ENCODE data around the gene ABHD17A.
A peak's percentile ranks its signal among the peaks of the same experiment; 100 is the strongest.

Gene ABHD17A

GRCh38 chr19:1904860-1905109 is 19.5 kb upstream of the ABHD17A start:
- Histone ChIP-seq H3K79me2 (ENCODE audit: low read length) (peaks cover 43% of the 10 kb centered on the region), H3K4me1 (ENCODE audit: low read length) (peaks cover 25% of the 10 kb centered on the region), H3K27me3 (replicated peaks; ENCODE audit: insufficient read depth, low read length) (no peaks in the 10 kb centered on the region), H3K9me3 (replicated peaks; ENCODE audit: insufficient read depth, low read length) (no peaks in the 10 kb centered on the region), H3K9me2 (replicated peaks; ENCODE audit: insufficient read depth, low read length) (no peaks in the 10 kb centered on the region), H2AFZ (ENCODE audit: low read length) (peak overlapping the region; percentile 20), H4K20me1 (ENCODE audit: insufficient read depth, low read length) (no peaks in the 10 kb centered on the region), H3K27ac (ENCODE audit: low read length) (peak overlapping the region; percentile 41; the same call in 1 of the 2 replicates), H3K9ac (ENCODE audit: low read length) (peak overlapping the region; percentile 21; the same call in 1 of the 2 replicates), H3K4me3 (ENCODE audit: low read length) (peak overlapping the region; percentile 12), H3K36me3 (replicated peaks; ENCODE audit: insufficient read depth, low read length) (no peaks in the 10 kb centered on the region), H3K4me2 (ENCODE audit: low read depth, low read length) (peak overlapping the region; percentile 53), H3F3A (ENCODE audit: insufficient read depth, low read length) (peaks cover 29% of the 10 kb centered on the region)
- DNase-seq: no peak
- no peak for TF ChIP-seq EZH2phosphoT487 (IDR thresholded peaks at IDR 0.05; ENCODE audit: low read length)
- TF ChIP-seq CTCF (IDR thresholded peaks at IDR 0.05; ENCODE audit: low read length): no peak
- TF ChIP-seq EZH2 (optimal IDR thresholded peaks at IDR 0.05; ENCODE audit: low read depth, low read length): no peak

GRCh38 chr19:1902923-1903322 is 17.6 kb upstream of the ABHD17A start:
- Histone ChIP-seq H3K4me2 (ENCODE audit: low read depth, low read length) (peak overlapping the region; percentile 69; the same call in 1 of the 2 replicates), H3K4me3 (ENCODE audit: low read length) (peak overlapping the region; percentile 7), H3K9me2 (replicated peaks; ENCODE audit: insufficient read depth, low read length) (no peaks in the 10 kb centered on the region), H3K27ac (ENCODE audit: low read length) (peak overlapping the region; percentile 41; the same call in 1 of the 2 replicates), H3K36me3 (replicated peaks; ENCODE audit: insufficient read depth, low read length) (no peaks in the 10 kb centered on the region), H3K9ac (ENCODE audit: low read length) (peak overlapping the region; percentile 28; the same call in 1 of the 2 replicates), H3K79me2 (ENCODE audit: low read length) (peaks cover 24% of the 10 kb centered on the region), H3F3A (ENCODE audit: insufficient read depth, low read length) (peaks cover 33% of the 10 kb centered on the region), H2AFZ (ENCODE audit: low read length) (no peak overlapping the region), H3K4me1 (ENCODE audit: low read length) (peaks cover 25% of the 10 kb centered on the region), H3K27me3 (replicated peaks; ENCODE audit: insufficient read depth, low read length) (no peaks in the 10 kb centered on the region), H3K9me3 (replicated peaks; ENCODE audit: insufficient read depth, low read length) (no peaks in the 10 kb centered on the region), H4K20me1 (ENCODE audit: insufficient read depth, low read length) (no peaks in the 10 kb centered on the region)
- no peak for DNase-seq
- no peak for TF ChIP-seq EZH2phosphoT487 (IDR thresholded peaks at IDR 0.05; ENCODE audit: low read length)
- TF ChIP-seq EZH2 (optimal IDR thresholded peaks at IDR 0.05; ENCODE audit: low read depth, low read length): no peak
- TF ChIP-seq CTCF (IDR thresholded peaks at IDR 0.05; ENCODE audit: low read length): no peak

DNA sequence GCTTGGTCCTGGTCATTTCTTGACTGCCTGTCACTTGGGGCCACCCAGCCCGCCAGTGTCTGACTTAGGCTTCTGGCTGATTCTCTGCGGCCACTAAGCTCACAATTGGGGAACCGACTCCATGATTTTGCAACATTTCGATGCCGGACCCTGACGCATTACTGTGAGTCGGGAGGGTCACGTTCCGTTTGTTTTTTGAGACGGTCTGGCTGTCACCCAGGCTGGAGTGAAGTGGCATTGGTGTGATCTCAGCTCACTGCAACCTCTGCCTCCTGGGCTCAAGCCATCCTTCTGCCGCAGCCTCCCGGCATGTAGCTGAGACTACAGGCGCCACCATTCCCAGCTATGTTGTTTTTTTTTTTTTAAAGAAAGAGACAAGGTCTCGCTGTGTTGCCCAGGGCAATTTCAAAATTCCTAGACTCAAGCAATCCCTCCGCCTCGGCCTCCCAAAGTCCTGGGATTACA is 16.7 kb upstream of the ABHD17A start:
- Histone ChIP-seq H3K79me2 (ENCODE audit: low read length) (peaks cover 15% of the 10 kb centered on the region), H3K27me3 (replicated peaks; ENCODE audit: insufficient read depth, low read length) (no peaks in the 10 kb centered on the region), H3K4me1 (ENCODE audit: low read length) (peaks cover 29% of the 10 kb centered on the region), H3K4me2 (ENCODE audit: low read depth, low read length) (no peak overlapping the region), H3K9me2 (replicated peaks; ENCODE audit: insufficient read depth, low read length) (no peaks in the 10 kb centered on the region), H2AFZ (ENCODE audit: low read length) (no peak overlapping the region), H3K9ac (ENCODE audit: low read length) (no peak overlapping the region), H3K36me3 (replicated peaks; ENCODE audit: insufficient read depth, low read length) (no peaks in the 10 kb centered on the region), H4K20me1 (ENCODE audit: insufficient read depth, low read length) (no peaks in the 10 kb centered on the region), H3K27ac (ENCODE audit: low read length) (no peak overlapping the region), H3F3A (ENCODE audit: insufficient read depth, low read length) (peaks cover 39% of the 10 kb centered on the region), H3K9me3 (replicated peaks; ENCODE audit: insufficient read depth, low read length) (no peaks in the 10 kb centered on the region), H3K4me3 (ENCODE audit: low read length) (no peak overlapping the region)
- DNase-seq: no peak
- TF ChIP-seq EZH2 (optimal IDR thresholded peaks at IDR 0.05; ENCODE audit: low read depth, low read length) (no peak), EZH2phosphoT487 (IDR thresholded peaks at IDR 0.05; ENCODE audit: low read length) (no peak), CTCF (IDR thresholded peaks at IDR 0.05; ENCODE audit: low read length) (no peak)
